Activated naive CD8-positive, alpha-beta T cell treated with anti-CD3 and anti-CD28 coated beads, Interleukin-2, amount 10 ng/mL, durations not matched to agents 7 days and 5 days (primary cell): ENCODE results near the gene WFS1. TPM values are rescaled to one million over a fixed set of nuclear protein-coding genes. Genes with fewer than 3 reads are reported as not detected.

Experiments used
- ATAC-seq: fragments of 150-1000 bp; cut with Tn5 transposase; one replicate; pipeline ENCODE4 v1.10.0; 2021; ENCODE audit warnings: low read depth, moderate library complexity
- POLR2A ChIA-PET: fragments of 350-600 bp; sonication (Branson Sonifier 250); formaldehyde crosslinking; loops from one replicate; lab custom pipeline; 2021; ENCODE audit warnings: antibody characterized with exemption; lab: Charles Lee
- DNase-seq: peaks from one replicate; pipeline ENCODE4 v3.0.0; 2021
- H3K27ac Mint-ChIP-seq: one replicate; pipeline ENCODE4 v1.8.0; 2022; ENCODE audit warnings: mild to moderate bottlenecking, mixed read lengths
- H3K27me3 Mint-ChIP-seq: one replicate; pipeline ENCODE4 v1.8.0; 2022; ENCODE audit warnings: mild to moderate bottlenecking, moderate library complexity, mixed read lengths
- H3K36me3 Mint-ChIP-seq: one replicate; pipeline ENCODE4 v1.8.0; 2021; ENCODE audit warnings: mild to moderate bottlenecking, mixed read lengths
- H3K4me1 Mint-ChIP-seq: one replicate; pipeline ENCODE4 v1.8.0; 2021; ENCODE audit warnings: mixed read lengths
- H3K4me3 Mint-ChIP-seq: one replicate; pipeline ENCODE4 v1.8.0; 2022; ENCODE audit warnings: mild to moderate bottlenecking, moderate library complexity, mixed read lengths
- H3K9me3 Mint-ChIP-seq: one replicate; pipeline ENCODE4 v1.8.0; 2021; ENCODE audit warnings: mixed read lengths
- total RNA-seq, 2 experiments: library from RNA; stranded (reverse); gene quantifications; one replicate each; pipeline ENCODE4 v1.2.3, GENCODE V29; 2021

Gene WFS1
- total RNA-seq, 2 experiments from 2014 or later: 2.3 to 2.4 TPM

GRCh38 chr4:6273661-6273990 lies 4.0 kb downstream of the WFS1 start:
- POLR2A ChIA-PET: no interaction called here
- no peak for DNase-seq
- H3K4me3 Mint-ChIP-seq: no peak overlapping the region
- peaks cover 15% of the 10 kb centered on the region for H3K4me1 Mint-ChIP-seq
- H3K27me3 Mint-ChIP-seq: peaks cover 28% of the 10 kb centered on the region
- no peaks in the 10 kb centered on the region for H3K9me3 Mint-ChIP-seq
- no peaks in the 10 kb centered on the region for H3K36me3 Mint-ChIP-seq
- no peak for ATAC-seq
- no peak overlapping the region for H3K27ac Mint-ChIP-seq

GRCh38 chr4:6275351-6275750 lies 5.7 kb downstream of the WFS1 start:
- POLR2A ChIA-PET: no interaction called here
- Mint-ChIP-seq H3K27ac (no peak overlapping the region), H3K36me3 (no peaks in the 10 kb centered on the region), H3K4me3 (no peak overlapping the region), H3K4me1 (peaks cover 13% of the 10 kb centered on the region), H3K9me3 (no peaks in the 10 kb centered on the region), H3K27me3 (peaks cover 25% of the 10 kb centered on the region)
- ATAC-seq (no peak), DNase-seq (no peak)

- DNase-seq (no peak), ATAC-seq (no peak)
- no peak overlapping the region for H3K4me3 Mint-ChIP-seq
- no peaks in the 10 kb centered on the region for H3K9me3 Mint-ChIP-seq
- no peak overlapping the region for H3K27ac Mint-ChIP-seq
- peaks cover 8% of the 10 kb centered on the region for H3K4me1 Mint-ChIP-seq
- peaks cover 19% of the 10 kb centered on the region for H3K27me3 Mint-ChIP-seq
- POLR2A ChIA-PET: no interaction called here
- no peaks in the 10 kb centered on the region for H3K36me3 Mint-ChIP-seq
Measured at GRCh38 chr4:6275898-6276806, 6.5 kb downstream of the WFS1 start.

- Mint-ChIP-seq H3K27ac (no peak overlapping the region), H3K4me3 (no peak overlapping the region), H3K36me3 (no peaks in the 10 kb centered on the region), H3K9me3 (no peaks in the 10 kb centered on the region), H3K27me3 (peaks cover 9% of the 10 kb centered on the region), H3K4me1 (peaks cover 5% of the 10 kb centered on the region)
- ATAC-seq (no peak), DNase-seq (no peak)
- POLR2A ChIA-PET: no interaction called here
Measured at GRCh38 chr4:6277139-6277802, 7.6 kb downstream of the WFS1 start.

- Mint-ChIP-seq H3K27ac (no peak overlapping the region), H3K36me3 (no peaks in the 10 kb centered on the region), H3K27me3 (peaks cover 9% of the 10 kb centered on the region), H3K4me3 (no peak overlapping the region), H3K4me1 (peaks cover 5% of the 10 kb centered on the region), H3K9me3 (no peaks in the 10 kb centered on the region)
- no peak for ATAC-seq
- DNase-seq: no peak
- POLR2A ChIA-PET: no interaction called here
Measured at GRCh38 chr4:6277935-6278800, 8.5 kb downstream of the WFS1 start.

GRCh38 chr4:6278801-6279197 lies 9.1 kb downstream of the WFS1 start:
- H3K36me3 Mint-ChIP-seq: no peaks in the 10 kb centered on the region
- DNase-seq: no peak
- H3K27me3 Mint-ChIP-seq: peaks cover 9% of the 10 kb centered on the region
- peaks cover 5% of the 10 kb centered on the region for H3K4me1 Mint-ChIP-seq
- POLR2A ChIA-PET: no interaction called here
- H3K9me3 Mint-ChIP-seq: no peaks in the 10 kb centered on the region
- no peak overlapping the region for H3K4me3 Mint-ChIP-seq
- H3K27ac Mint-ChIP-seq: no peak overlapping the region
- ATAC-seq: peak; percentile 75

GRCh38 chr4:6279582-6280289 lies 10.1 kb downstream of the WFS1 start:
- H3K27ac Mint-ChIP-seq: no peak overlapping the region
- H3K36me3 Mint-ChIP-seq: no peaks in the 10 kb centered on the region
- no peaks in the 10 kb centered on the region for H3K9me3 Mint-ChIP-seq
- peaks cover 5% of the 10 kb centered on the region for H3K27me3 Mint-ChIP-seq
- H3K4me1 Mint-ChIP-seq: peaks cover 5% of the 10 kb centered on the region
- DNase-seq: no peak
- ATAC-seq: no peak
- POLR2A ChIA-PET: no interaction called here
- H3K4me3 Mint-ChIP-seq: no peak overlapping the region

- no peak overlapping the region for H3K4me3 Mint-ChIP-seq
- no peak for DNase-seq
- no peak for ATAC-seq
- no peaks in the 10 kb centered on the region for H3K36me3 Mint-ChIP-seq
- no peaks in the 10 kb centered on the region for H3K9me3 Mint-ChIP-seq
- POLR2A ChIA-PET: no interaction called here
- H3K4me1 Mint-ChIP-seq: peaks cover 5% of the 10 kb centered on the region
- no peak overlapping the region for H3K27ac Mint-ChIP-seq
- H3K27me3 Mint-ChIP-seq: peaks cover 2% of the 10 kb centered on the region
Measured at GRCh38 chr4:6280365-6280996, 10.8 kb downstream of the WFS1 start.

GRCh38 chr4:6281436-6282313 lies 12.0 kb downstream of the WFS1 start:
- DNase-seq: no peak
- H3K27me3 Mint-ChIP-seq: peaks cover 2% of the 10 kb centered on the region
- H3K4me3 Mint-ChIP-seq: no peak overlapping the region
- POLR2A ChIA-PET: no interaction called here
- no peak for ATAC-seq
- H3K9me3 Mint-ChIP-seq: no peaks in the 10 kb centered on the region
- no peak overlapping the region for H3K27ac Mint-ChIP-seq
- no peaks in the 10 kb centered on the region for H3K36me3 Mint-ChIP-seq
- peaks cover 5% of the 10 kb centered on the region for H3K4me1 Mint-ChIP-seq

- Mint-ChIP-seq H3K9me3 (no peaks in the 10 kb centered on the region), H3K36me3 (no peaks in the 10 kb centered on the region), H3K4me1 (peaks cover 5% of the 10 kb centered on the region), H3K27me3 (peaks cover 2% of the 10 kb centered on the region), H3K4me3 (no peak overlapping the region), H3K27ac (no peak overlapping the region)
- DNase-seq (no peak), ATAC-seq (no peak)
- POLR2A ChIA-PET: no interaction called here
Measured at GRCh38 chr4:6282314-6282771, 12.7 kb downstream of the WFS1 start.

- H3K9me3 Mint-ChIP-seq: no peaks in the 10 kb centered on the region
- ATAC-seq: no peak
- peaks cover 5% of the 10 kb centered on the region for H3K4me1 Mint-ChIP-seq
- no peak for DNase-seq
- H3K36me3 Mint-ChIP-seq: no peaks in the 10 kb centered on the region
- POLR2A ChIA-PET: no interaction called here
- H3K27ac Mint-ChIP-seq: no peak overlapping the region
- peaks cover 2% of the 10 kb centered on the region for H3K27me3 Mint-ChIP-seq
- no peak overlapping the region for H3K4me3 Mint-ChIP-seq
Measured at GRCh38 chr4:6283282-6283681, 13.6 kb downstream of the WFS1 start.
